Lower leg skin (tissue), 3 donors: ENCODE measurements around the gene KRTAP9-7.

Experiments
- CTCF ChIP-seq, 3 donors: fragments of 450-650 bp; IDR thresholded peaks; one replicate each; pipeline ENCODE4 v1.5.1; 2016; ENCODE audit warnings: antibody characterized with exemption in 3 of 3, mild to moderate bottlenecking in 3 of 3, moderate library complexity in 2 of 3
- POLR2A ChIP-seq, 2 donors: fragments of 450-650 bp; IDR thresholded peaks; one replicate each; pipeline ENCODE4 v1.6.1; 2016 to 2017; ENCODE audit warnings: antibody characterized with exemption in 2 of 2, mild to moderate bottlenecking in 1 of 2, moderate library complexity in 1 of 2

- TF ChIP-seq POLR2A (IDR thresholded peaks at IDR 0.05) (no peak), CTCF (IDR thresholded peaks at IDR 0.05) (no peak)
These were observed 24.2 kb upstream of the KRTAP9-7 start for GRCh38 chr17:41251261-41251660.
